Aorta (tissue), 5 donors: ENCODE measurements around the gene PACS1. TPM values are rescaled to one million over a fixed set of nuclear protein-coding genes. Genes with fewer than 3 reads are reported as not detected.

Experiments
- ATAC-seq: fragments of 200-7000 bp; cut with Tn5 transposase; one replicate; pipeline ENCODE4 v1.9.1; 2022; ENCODE audit warnings: moderate library complexity; ENCODE audit not compliant: low FRiP score
- DNase-seq, 2 donors: peaks; one replicate each; pipeline ENCODE4 v3.0.0-alpha.2; 2020
- H3K27ac ChIP-seq, 2 donors: one replicate each; pipeline ENCODE4 v1.5.1; 2013; ENCODE audit warnings: low read length in 2 of 2, mild to moderate bottlenecking in 2 of 2, moderate library complexity in 2 of 2, control low read depth in 1 of 2, inconsistent platforms in 1 of 2, low read depth in 1 of 2
- H3K27me3 ChIP-seq, 2 donors: one replicate each; pipeline ENCODE4 v1.6.1; 2013; ENCODE audit warnings: control low read depth in 1 of 2, low read length in 1 of 2, mild to moderate bottlenecking in 1 of 2, moderate library complexity in 1 of 2; ENCODE audit not compliant: insufficient read depth in 2 of 2, control insufficient read depth in 1 of 2
- H3K36me3 ChIP-seq, 2 donors: one replicate each; pipeline ENCODE4 v1.6.1; 2013; ENCODE audit warnings: control low read depth in 1 of 2, low read length in 1 of 2, mild to moderate bottlenecking in 1 of 2; ENCODE audit not compliant: insufficient read depth in 2 of 2, control insufficient read depth in 1 of 2
- H3K4me1 ChIP-seq, 2 donors: one replicate each; pipeline ENCODE4 v1.6.1; 2013; ENCODE audit warnings: low read length in 2 of 2, control low read depth in 1 of 2, mild to moderate bottlenecking in 1 of 2, moderate library complexity in 1 of 2; ENCODE audit not compliant: insufficient read depth in 2 of 2, control insufficient read depth in 1 of 2
- H3K4me3 ChIP-seq, 2 donors: one replicate each; pipeline ENCODE4 v1.5.1; 2013; ENCODE audit warnings: low read length in 2 of 2, control low read depth in 1 of 2, mild to moderate bottlenecking in 1 of 2
- H3K9me3 ChIP-seq: one replicate; pipeline ENCODE4 v1.6.1; 2013; ENCODE audit warnings: mild to moderate bottlenecking, low read length; ENCODE audit not compliant: control insufficient read depth
- WGBS, 2 donors: extraction: QIAGEN DNeasy Blood & Tissue Kit; methylation state at CpG; one replicate each; pipeline ENCODE4 v1.1.7; 2013; 5-methylcytosine and 5-hydroxymethylcytosine counted together
- intact Hi-C, 2 donors: fragments of 100-400 bp; cut with DNase I; formaldehyde crosslinking; loops; one replicate each; pipeline versions ENCODE4 v1.14.2 to v1.15.0; 2022
- polyA plus RNA-seq, 2 donors: library from polyadenylated mRNA; stranded (reverse); fragments of 200-250 nt; gene quantifications; one replicate each; pipeline ENCODE4 v1.2.3, GENCODE V29; 2013
- total RNA-seq, 2 donors: library from RNA; stranded (reverse); fragmentation: NEBNext Ultra II Directional; extraction: Animal tissue kit (Norgen Biotek cat#: 25700); gene quantifications; one replicate each; pipeline ENCODE4 v1.2.1, GENCODE V29; 2021
- donor health status: healthy with polysubstance abuse.
- donor health status: Bipolar disorder and iron deficiency.
- donor health status: DM: no; HTN: no; CAD: no.
- donor health status: DM: no; HTN: no; CAD: no.
- donor health status: DM: yes; HTN: yes; CAD: no.

PACS1 gene
- total and polyA plus RNA-seq, 4 donors: 16.2 to 119 (median 59.1) TPM

- no peak for DNase-seq
- Histone ChIP-seq H3K4me3 (no peak overlapping the region), H3K36me3 (no peaks in the 10 kb centered on the region), H3K9me3 (no peaks in the 10 kb centered on the region), H3K27me3 (no peaks in the 10 kb centered on the region), H3K27ac (no peak overlapping the region), H3K4me1 (no peaks in the 10 kb centered on the region)
- WGBS, 2 donors: 71 to 80% methylated on average over 5 of the region's 5 CpGs
- intact Hi-C loops: no loop called here
- ATAC-seq: no peak
Observed at GRCh38 chr11:66036334-66036710, 33.8 kb upstream of the PACS1 start.

GRCh38 chr11:66037327-66037726 is 32.7 kb upstream of the PACS1 start:
- Histone ChIP-seq H3K4me3 (no peak overlapping the region), H3K9me3 (no peaks in the 10 kb centered on the region), H3K36me3 (no peaks in the 10 kb centered on the region), H3K4me1 (no peaks in the 10 kb centered on the region), H3K27me3 (no peaks in the 10 kb centered on the region), H3K27ac (no peak overlapping the region)
- intact Hi-C loops: no loop called here
- WGBS, 2 donors: 87 to 93% methylated on average over 3 of the region's 3 CpGs
- ATAC-seq: no peak
- DNase-seq: no peak

GRCh38 chr11:66039765-66040164 is 30.3 kb upstream of the PACS1 start:
- intact Hi-C loops: no loop called here
- 90% methylated on average over 3 of the region's 3 CpGs for WGBS, 2 donors
- no peak for ATAC-seq

GRCh38 chr11:66042227-66042995 is 27.7 kb upstream of the PACS1 start:
- Histone ChIP-seq H3K27ac (no peak overlapping the region), H3K36me3 (no peaks in the 10 kb centered on the region), H3K9me3 (no peaks in the 10 kb centered on the region), H3K27me3 (no peaks in the 10 kb centered on the region), H3K4me3 (no peak overlapping the region), H3K4me1 (no peaks in the 10 kb centered on the region)
- ATAC-seq: no peak
- DNase-seq: no peak
- intact Hi-C loops: no loop called here
- 96 to 97% methylated on average over 81 of the region's 81 CpGs for WGBS, 2 donors

More at GRCh38 chr11:66039765-66040164, 30.3 kb upstream of the PACS1 start:
- DNase-seq: no peak
- Histone ChIP-seq H3K4me1 (no peaks in the 10 kb centered on the region), H3K9me3 (no peaks in the 10 kb centered on the region), H3K27ac (no peak overlapping the region), H3K27me3 (no peaks in the 10 kb centered on the region), H3K4me3 (no peak overlapping the region), H3K36me3 (no peaks in the 10 kb centered on the region)

- no peak overlapping the region for H3K27ac ChIP-seq
- intact Hi-C loops: no loop called here
- 97 to 98% methylated on average over 88 of the region's 88 CpGs for WGBS, 2 donors
- no peaks in the 10 kb centered on the region for H3K9me3 ChIP-seq
- no peak for DNase-seq
- no peak overlapping the region for H3K4me3 ChIP-seq
- no peaks in the 10 kb centered on the region for H3K36me3 ChIP-seq
- no peaks in the 10 kb centered on the region for H3K4me1 ChIP-seq
- H3K27me3 ChIP-seq: no peaks in the 10 kb centered on the region
- ATAC-seq: no peak
Observed at GRCh38 chr11:66042996-66043906, 26.8 kb upstream of the PACS1 start.

GRCh38 chr11:66044757-66045156 is 25.3 kb upstream of the PACS1 start:
- H3K27ac ChIP-seq: no peak overlapping the region
- DNase-seq (no peak), ATAC-seq (no peak)
- H3K9me3 ChIP-seq: no peaks in the 10 kb centered on the region
- no peaks in the 10 kb centered on the region for H3K36me3 ChIP-seq
- H3K27me3 ChIP-seq: no peaks in the 10 kb centered on the region
- H3K4me1 ChIP-seq: no peaks in the 10 kb centered on the region
- no peak overlapping the region for H3K4me3 ChIP-seq
- WGBS, 2 donors: 67% methylated on average over 6 of the region's 6 CpGs
- intact Hi-C loops: no loop called here

- 16 to 21% methylated on average over 11 of the region's 11 CpGs for WGBS, 2 donors
- H3K27ac ChIP-seq: no peak overlapping the region
- no peaks in the 10 kb centered on the region for H3K27me3 ChIP-seq
- no peaks in the 10 kb centered on the region for H3K9me3 ChIP-seq
- intact Hi-C loops: no loop called here
- no peaks in the 10 kb centered on the region for H3K4me1 ChIP-seq
- DNase-seq (peak; percentile 80 to 93), ATAC-seq (peak; percentile 77)
- no peak overlapping the region for H3K4me3 ChIP-seq
- no peaks in the 10 kb centered on the region for H3K36me3 ChIP-seq
Observed at GRCh38 chr11:66045177-66045639, 24.9 kb upstream of the PACS1 start.

GRCh38 chr11:66046901-66047300 is 23.2 kb upstream of the PACS1 start:
- no peak overlapping the region for H3K4me3 ChIP-seq
- intact Hi-C loops: no loop called here
- DNase-seq: no peak
- no peak for ATAC-seq
- H3K27me3 ChIP-seq: no peaks in the 10 kb centered on the region
- 94 to 95% methylated on average over 3 of the region's 3 CpGs for WGBS, 2 donors
- H3K27ac ChIP-seq: no peak overlapping the region
- no peaks in the 10 kb centered on the region for H3K36me3 ChIP-seq
- H3K9me3 ChIP-seq: no peaks in the 10 kb centered on the region
- no peaks in the 10 kb centered on the region for H3K4me1 ChIP-seq
